Measurements from ENCODE around the gene FSTL1.
"Not testable (repeated sequence)": the region's sequence is repeated elsewhere in the genome, so short reads cannot be mapped to it uniquely, and the experiment has no call there.

Gene FSTL1

DNA sequence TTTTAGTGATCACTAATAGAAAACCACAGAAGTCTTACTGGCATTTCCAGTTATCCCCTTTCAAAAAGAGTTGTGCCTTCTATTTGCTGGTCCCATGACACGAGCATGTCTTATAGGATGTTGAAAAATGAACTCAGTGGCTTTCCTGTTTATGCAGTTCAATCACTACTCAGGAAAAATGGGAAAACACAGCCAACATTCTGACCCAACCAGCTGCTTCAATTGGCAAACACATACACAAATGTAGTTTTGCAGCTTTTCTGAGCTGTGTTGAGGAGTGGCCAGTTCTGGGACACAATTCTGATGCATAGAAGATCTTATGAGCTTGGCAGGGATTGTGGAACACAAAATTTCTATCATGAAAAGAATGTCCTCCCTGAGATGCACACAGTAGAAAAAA is 40.3 kb downstream of the FSTL1 start:
- DNase-seq, result no peak

DNA sequence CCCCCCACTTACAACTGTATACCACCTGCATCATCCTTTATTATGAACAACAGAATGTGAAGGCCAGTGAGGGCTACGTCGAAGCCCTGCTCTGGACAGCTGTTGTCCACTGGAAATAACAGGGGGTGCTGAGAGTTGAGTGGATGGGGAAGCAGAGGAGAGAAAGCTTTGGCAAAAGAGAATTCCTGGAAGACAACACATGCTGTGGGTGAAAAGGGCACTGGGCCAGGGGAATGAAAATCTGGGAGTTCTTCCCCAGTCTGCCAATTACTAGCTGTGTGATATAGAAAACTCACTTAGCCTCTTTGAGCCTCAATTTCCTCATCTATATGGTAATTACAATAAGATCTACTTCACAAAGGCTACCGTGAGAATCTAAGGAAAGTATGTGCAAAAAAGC is 40.7 kb downstream of the FSTL1 start:
- DNase-seq, result no peak

DNA sequence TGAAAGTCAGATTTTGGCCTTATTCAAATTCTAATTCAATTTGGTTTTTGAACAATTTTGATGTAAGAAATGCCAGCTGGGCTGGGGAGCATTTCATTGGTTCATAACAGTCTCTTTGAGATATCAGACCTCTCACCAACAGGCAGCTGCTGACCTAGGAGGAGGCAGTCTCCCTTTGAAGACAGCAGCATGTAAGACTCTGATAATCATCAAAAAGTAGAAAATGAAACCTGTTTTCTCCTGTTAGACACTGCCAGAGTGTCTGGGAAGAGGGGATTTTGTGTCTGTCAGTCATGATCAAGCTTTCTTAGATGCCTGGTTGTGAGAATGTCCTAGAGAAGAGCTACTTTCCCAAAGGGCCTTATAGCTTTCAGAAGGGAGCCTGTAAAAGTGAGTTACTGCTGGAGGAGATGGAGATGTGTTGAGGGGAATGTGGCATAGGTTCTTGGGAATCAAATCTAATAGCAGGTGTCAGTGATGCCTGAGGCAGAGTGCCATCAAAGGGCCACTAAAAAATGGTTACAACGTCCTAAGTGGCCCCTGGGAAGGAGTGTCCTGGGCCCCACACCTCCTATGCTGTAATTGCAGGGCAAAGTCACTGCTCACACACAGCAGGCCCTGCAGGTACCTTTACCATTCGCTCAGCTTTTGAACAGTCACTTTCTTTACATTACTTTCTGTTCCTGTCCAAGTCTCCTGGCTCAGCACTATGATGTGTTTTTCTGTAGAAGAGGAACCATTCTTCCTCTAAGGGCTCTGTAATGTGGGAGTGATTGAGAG is 43.1 kb downstream of the FSTL1 start:
- DNase-seq, result no peak

DNA sequence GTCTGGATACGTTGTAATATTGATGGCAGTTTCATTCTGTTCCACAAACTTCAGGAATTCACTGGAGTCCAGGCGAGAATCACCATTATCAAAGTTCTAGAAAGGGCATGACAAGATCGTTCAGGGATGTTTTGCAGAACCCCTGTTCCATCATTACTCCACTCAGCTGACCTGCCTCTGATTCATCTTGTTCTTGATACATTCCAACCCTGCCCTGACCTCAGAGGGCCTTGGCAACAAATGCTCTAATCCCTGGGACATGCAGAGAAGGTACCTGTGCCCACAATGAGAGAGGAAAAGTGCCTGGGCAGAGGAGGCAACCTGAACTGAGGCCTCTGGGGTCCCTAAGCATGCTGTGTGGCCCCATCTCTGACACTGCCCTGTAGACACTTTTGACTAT is 45.9 kb downstream of the FSTL1 start:
- no peak for DNase-seq

DNA sequence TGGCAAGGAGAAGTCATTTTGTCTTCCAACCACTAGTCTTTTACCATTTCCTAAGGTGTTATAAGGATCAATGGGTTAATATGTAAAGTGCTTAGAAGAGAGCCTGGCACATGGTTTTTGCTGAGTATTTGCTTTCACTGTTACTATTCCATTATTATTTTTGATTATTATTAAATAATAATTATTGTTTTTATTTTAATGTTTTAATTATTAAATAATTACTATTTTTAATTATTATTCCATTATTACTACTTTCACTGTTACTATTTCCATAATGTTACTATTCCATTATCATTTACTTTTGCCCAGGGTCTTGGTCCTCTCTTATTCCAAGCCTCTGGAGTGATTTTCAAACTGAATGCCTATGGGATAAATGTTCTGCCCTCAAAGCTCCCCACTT is 48.5 kb downstream of the FSTL1 start:
- no peak for DNase-seq

DNA sequence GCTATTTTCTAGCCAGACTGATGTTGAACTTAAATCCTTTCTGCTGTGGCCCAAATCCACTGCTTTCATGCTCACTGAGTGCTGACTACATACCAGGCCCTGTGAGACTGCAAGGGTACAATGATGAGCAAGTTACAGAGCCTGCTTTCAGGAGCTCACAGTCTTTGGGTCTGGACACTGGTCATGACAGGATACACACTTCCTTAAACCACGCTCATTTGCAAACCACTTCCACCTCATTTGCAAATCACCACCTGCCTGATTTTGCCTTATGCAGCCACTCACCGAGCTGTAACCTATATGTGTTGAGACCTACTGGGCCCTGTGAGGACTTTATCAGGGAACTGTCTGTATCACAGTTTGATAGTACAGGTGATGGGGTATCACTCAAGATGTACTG is 51.4 kb downstream of the FSTL1 start:
- DNase-seq, result no peak

DNA sequence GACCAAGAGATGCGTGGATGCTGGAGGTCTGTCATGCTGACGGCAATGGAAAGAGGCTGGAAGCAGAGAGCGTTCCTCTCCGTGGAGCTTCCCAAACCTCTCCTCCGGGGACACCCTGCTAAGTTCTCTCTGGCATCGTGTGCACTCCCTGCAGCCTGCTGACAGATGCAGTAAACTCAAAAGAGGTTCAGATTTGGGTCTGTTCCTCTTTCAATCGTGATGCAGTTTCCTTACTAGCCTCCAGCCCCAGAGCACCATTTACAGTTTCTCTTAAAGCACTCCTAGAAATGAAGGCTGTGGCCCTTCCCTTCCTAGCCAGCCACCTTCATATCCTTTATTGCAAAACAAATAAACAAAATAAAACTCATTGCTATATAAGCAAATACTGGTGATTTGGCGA is 54.3 kb downstream of the FSTL1 start:
- DNase-seq, result no peak

DNA sequence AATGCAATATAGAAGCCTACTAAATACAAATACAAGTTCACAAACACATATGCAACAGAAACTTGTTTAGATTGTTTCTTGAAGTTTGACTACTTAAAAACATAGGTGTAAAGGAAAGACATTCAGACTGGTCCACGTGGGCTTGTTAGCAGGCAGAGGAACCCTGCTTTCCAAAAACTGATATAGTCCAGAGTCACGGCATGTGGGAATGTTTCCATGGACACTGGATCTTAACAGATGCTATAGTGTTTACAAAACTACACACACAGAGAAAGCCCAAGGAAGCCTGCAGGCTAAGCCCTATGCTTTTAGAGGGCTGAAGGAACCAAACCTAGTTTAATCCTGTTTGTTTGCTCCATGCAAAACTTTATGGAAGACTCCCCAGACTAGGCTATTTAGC is 56.4 kb downstream of the FSTL1 start:
- DNase-seq, result no peak

DNA sequence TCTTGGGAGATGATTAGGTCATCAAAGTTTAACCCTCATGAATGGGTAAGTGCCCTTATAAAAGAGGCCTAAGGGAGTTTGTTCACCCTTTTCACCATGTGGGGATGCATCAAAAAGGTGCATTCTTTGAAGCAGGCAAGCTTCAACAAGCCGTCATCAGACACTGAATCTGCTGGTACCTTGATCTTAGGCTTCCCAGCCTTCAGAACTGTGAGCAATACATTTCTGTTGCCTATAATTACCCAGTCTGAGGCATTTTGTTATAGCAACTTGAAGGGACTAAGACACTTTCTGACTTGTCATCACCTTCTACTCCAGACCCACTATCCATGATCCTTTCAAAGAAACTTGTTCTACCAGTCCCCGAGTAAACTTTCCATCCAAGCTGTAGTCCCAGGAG is 57.0 kb downstream of the FSTL1 start:
- no peak for DNase-seq

DNA sequence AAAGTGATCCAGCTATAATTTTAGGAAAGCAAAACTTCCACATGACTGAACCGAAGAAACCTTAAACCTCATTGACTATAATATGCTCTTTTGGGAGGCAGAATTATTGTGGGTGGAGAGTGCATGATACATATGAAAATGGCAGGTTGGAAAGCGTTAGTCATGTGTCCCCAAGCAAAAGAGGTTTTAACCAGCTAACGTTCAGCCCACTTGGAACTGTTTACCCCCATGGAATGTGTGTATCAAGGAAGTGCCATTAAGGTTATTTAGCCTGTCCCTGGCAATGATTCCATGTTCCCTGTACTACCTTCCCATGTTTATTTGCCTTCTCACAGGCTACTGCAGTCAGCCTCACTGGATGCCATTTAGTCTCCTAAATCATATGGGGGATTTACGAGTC is 57.5 kb downstream of the FSTL1 start:
- DNase-seq, result no peak

DNA sequence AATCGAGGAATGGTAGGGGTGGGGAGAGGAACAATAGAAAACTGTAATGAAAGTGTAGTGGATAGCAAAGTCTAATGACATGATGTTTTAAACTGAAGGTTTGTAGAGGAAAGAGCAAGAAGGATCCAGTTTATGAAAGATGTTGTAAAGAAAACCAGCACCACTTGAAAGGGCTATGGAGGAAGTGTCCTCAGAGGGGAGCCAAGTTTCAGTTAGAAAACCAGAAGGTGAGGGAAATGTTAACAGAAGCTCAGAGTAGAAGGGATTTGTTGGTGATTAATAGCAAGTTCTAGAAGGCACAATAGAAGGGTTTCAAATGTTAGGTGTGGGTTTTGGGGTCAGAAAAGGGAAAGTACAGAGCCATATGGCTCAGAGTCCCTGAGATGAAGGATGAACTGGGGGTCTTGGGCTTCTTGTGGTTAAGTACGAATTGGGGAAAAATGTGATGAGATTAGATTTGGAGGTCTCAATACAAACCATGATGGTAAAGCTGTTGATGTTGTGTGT is 67.8 kb downstream of the FSTL1 start:
- no peak for DNase-seq

DNA sequence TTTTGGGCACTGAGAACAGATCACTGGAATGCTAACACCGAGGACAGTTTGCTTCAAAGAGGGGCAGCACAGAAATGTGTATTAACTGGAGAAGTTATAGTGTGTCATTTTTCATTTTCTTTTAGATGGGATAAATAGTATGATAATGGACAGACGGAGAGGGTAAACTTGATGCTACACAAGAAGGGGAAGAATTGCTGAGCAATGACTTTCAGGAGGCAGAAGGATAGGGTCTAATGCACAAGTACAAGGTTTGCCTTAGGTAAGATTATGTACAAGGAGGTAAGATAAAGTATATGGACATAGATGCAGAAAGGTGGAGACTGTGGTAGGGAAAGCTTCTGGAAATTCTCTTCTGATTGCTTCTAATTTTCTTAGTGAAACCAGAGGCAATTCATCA is 69.3 kb downstream of the FSTL1 start:
- no peak for DNase-seq

DNA sequence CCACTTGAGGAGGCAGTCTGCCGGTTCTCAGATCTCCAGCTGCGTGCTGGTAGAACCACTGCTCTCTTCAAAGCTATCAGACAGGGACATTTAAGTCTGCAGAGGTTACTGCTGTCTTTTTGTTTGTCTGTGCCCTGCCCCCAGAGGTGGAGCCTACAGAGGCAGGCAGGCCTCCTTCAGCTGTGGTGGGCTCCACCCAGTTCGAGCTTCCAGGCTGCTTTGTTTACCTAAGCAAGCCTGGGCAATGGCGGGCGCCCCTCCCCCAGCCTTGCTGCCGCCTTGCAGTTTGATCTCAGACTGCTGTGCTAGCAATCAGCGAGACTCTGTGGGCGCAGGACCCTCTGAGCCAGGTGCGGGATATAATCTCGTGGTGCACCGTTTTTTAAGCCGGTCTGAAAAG is 72.8 kb downstream of the FSTL1 start:
- DNase-seq, result not testable (repeated sequence)

DNA sequence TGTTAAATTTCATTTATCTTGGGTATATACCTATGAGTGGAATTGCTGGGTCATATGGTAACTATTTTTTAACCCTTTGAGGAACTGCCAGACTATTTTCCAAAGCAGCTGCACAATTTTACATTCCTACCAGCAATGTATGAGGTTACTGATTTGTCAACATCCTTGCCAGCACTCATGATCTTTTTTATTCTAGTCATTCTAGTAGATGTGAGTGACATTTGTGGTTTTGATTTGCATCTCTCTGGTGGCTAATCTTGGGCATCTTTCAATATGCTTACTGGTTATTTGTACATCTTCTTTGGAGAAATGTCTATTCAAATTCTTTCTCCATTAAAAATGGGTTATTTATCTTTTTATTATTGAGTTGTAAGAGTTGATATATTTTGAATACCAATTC is 80.3 kb downstream of the FSTL1 start:
- DNase-seq, result no peak

DNA sequence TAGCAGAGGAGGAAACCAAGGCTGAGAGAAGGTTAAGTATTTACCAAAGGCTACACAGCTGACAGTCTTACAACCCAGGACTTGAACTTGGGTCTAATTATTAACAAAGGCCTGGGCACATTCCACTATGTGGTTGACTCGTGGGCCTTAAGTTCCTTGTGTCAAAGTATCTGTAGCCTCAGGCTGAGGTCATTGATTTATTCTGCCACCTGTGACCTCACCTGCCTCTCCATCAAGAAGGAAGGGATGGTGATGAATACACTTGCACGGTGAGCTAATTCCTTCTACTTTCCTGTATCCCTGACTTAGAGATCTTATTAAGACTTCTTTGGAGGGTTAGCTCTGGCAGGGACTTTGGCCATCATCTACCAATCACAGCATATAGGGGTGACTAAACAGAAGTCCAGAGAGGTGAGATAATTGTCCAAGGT is 81.7 kb downstream of the FSTL1 start:
- no peak for DNase-seq

DNA sequence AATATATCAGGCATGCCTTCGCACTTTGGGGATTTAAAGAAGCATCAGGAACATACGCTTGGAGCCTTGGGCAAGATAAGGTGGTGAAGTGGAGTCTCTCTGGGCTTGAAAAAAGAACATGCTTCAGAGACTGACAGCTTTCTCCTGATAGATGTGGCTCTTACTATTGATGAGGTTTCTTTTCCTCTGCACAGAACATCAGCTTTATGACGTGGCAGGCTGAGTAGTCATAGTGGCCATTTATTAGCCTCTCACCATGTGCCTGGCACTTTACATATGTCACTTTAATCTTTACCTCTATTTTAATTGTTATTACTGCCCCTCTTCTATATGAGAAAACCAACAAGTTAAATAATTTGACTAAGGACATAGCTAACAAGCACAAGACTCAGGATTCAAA is 82.6 kb downstream of the FSTL1 start:
- no peak for DNase-seq

DNA sequence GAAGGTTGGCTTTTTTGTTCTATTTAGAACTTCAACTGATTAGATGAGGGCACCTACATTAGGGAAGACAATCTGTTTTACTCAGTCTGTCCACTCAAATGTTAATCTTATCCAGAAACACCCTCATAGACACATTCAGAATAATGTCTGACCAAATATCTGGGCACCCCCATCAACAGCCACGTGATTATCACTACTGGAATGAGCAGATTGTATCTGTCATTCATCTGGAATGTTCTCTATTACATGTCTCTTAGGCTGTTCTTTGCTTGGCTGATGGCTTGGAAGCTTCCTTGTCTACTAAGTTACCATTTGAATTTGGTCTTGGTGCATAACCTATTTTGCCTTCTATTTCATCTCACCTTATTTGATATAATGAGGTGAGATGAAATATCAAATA is 86.0 kb downstream of the FSTL1 start:
- no peak for DNase-seq

DNA sequence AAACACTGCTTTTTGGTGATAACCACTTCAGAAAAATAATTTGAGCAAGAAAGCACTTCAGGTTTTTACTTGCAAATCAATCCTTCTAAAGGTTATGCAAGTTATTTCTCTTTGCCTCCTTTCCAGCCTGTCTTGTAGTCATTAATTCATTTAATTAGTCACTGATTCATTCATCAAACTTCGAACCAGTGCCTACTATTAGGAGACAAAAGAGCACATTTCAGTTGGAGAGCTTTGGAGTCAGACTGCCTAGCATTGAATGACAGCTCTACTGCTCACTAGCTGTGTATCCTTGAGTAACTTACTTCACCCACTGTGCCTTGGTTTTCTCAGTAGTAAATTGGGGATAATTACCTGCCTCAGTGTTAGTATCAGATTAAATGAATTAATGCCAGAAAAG is 86.7 kb downstream of the FSTL1 start:
- DNase-seq, result no peak

DNA sequence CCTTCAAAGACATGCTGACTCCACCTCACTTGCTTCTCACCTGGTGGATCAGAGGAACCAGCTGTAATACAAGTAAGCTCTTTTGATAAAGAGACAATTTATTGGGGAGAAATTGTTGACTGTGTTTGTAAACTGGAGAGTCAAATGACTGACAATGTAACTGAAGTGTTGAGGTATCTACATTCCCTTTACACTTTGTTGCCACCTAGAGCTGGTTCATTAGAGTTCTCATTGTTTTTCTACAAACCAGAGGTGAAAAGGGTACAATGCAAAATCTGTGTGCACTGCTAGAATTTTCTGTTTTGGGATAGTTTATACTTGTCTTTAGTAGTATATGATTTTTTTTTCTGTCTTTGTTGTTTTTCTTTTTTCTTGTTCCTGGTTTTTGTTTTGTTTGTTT is 93.0 kb downstream of the FSTL1 start:
- no peak for DNase-seq

DNA sequence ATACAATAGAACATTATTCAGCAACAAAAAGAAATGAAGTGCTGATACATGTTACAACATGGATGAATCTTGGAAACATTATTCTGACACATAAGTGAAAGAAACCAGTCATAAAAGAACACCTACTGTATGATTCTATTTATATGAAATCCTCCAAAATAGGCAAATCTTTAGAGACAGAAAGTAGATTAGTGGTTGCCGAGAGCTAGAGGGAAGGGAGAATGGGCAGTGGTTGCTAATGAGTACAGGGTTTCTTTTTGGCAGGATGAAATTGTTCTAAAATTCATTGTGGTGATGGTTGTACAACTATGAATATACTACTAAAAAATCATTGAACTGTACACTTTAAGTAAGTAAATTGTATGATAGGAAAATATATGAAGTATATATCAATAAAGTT is 95.3 kb downstream of the FSTL1 start:
- no peak for DNase-seq

DNA sequence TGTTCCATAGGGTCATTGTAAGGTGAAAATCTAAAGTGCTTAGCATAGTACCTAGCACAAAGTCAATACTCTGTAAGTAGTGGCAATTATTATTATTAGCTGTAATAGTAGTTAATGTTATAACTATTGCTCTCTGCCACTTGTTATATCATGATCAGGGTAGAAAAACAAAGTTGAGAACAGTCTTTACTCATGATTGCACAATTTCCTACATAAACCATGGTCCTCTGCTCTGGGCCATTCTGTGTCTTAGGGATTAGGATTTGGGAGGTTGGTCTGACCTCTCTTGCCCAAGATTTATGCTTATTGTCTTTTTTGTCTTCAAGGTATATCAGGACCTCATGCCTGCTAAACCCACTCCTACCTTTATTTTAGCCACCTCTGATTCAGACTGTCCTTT is 97.3 kb downstream of the FSTL1 start:
- DNase-seq, result no peak

DNA sequence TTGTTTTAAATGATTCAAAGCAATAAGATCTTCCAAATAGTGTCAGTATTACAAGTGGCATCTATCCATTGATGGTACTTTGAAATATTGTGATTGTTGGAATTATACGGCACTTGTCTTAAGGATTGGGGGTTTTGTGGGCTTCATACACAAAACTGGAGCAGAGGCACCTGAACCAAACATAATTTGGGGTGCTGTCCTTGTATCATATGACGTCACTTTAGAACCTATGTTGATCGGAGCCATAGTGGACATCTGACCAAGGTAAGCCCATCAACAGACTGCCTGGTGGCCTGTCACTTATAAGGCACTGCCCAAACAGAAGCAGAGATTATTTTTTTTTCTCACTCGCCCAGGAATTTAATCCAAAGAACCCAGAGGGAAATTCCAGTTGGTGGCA is 98.8 kb downstream of the FSTL1 start:
- no peak for DNase-seq

DNA sequence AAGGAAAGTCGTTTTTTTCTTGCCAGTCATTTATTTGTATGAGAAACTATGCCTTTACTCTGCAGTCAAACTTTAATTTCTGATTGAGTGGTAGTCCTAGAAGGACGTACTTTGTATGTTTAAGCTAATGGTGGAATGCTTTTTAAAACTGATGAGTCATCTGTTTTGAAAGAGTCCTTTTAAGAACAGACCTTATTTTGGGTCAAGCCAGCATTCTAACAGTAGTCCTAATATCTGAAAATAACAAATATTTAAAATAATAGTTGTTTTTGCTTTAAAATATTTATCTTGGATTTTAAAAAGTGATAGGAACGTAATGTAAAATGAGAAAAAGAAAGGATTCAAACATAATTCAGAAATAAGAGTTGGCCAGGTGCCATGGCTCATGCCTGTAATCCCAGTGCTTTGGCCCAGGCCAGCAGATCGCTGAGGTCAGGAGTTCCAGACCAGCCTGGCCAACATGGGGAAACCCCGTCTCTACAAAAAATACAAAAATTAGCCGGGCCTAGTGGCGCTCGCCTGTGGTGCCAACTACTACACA is 100.3 kb downstream of the FSTL1 start:
- no peak for DNase-seq

DNA sequence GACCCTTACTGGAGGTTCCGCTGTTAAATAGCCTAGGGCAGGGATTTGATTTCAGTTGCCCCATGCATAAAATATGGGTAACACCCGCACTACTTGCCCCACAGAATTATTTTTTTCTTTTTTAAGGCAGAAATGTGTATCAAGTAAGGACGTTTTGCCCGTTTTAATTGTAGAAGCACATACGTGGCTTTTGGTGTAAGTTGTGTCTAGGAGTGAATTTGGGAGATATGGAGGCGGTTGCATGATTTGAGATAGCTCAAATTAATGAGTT is 101.0 kb downstream of the FSTL1 start:
- DNase-seq, result no peak
